Measurements from ENCODE around the gene BMP15. TPM values are rescaled to one million over a fixed set of nuclear protein-coding genes. Genes with fewer than 3 reads are reported as not detected.

Gene BMP15
- total and polyA plus RNA-seq, 9 donors = 0.06 TPM; not detected in 8

GRCh38 chrX:50889582-50889981 is 21.0 kb upstream of the BMP15 start:
- H3K27me3 ChIP-seq = no peaks in the 10 kb centered on the region
- intact Hi-C loops (cut with DNase I) = no loop called here
- no peaks in the 10 kb centered on the region for H3K36me3 ChIP-seq
- H3K4me1 ChIP-seq (ENCODE audit: insufficient read depth) = no peaks in the 10 kb centered on the region
- no peak overlapping the region for H3K4me3 ChIP-seq
- no peaks in the 10 kb centered on the region for H3K9me3 ChIP-seq
- 49 to 72% (median 60%) methylated on average over 4 of the region's 4 CpGs for WGBS, 3 donors
- H3K27ac ChIP-seq = no peak overlapping the region
- no peak for TF ChIP-seq POLR2A (IDR thresholded peaks at IDR 0.05)
- no peak for DNase-seq

- TF ChIP-seq POLR2A (IDR thresholded peaks at IDR 0.05) = no peak
- no peak for TF ChIP-seq CTCF (IDR thresholded peaks at IDR 0.05)
- no peak for TF ChIP-seq EP300 (IDR thresholded peaks at IDR 0.05)
- WGBS, 3 donors = 74 to 84% (median 78%) methylated on average over 3 of the region's 3 CpGs
- no peaks in the 10 kb centered on the region for H3K4me1 ChIP-seq (ENCODE audit: insufficient read depth)
- no peaks in the 10 kb centered on the region for H3K36me3 ChIP-seq
- no peak overlapping the region for H3K27ac ChIP-seq
- intact Hi-C loops (cut with DNase I) = no loop called here
- H3K27me3 ChIP-seq = no peaks in the 10 kb centered on the region
- no peak overlapping the region for H3K4me3 ChIP-seq
- DNase-seq = no peak
- H3K9me3 ChIP-seq = no peaks in the 10 kb centered on the region
These were observed 17.5 kb upstream of the BMP15 start for GRCh38 chrX:50893047-50893446.

GRCh38 chrX:50893466-50893865 is 17.1 kb upstream of the BMP15 start:
- intact Hi-C loops (cut with DNase I) = no loop called here
- Histone ChIP-seq H3K9me3 (no peaks in the 10 kb centered on the region), H3K27ac (no peak overlapping the region), H3K4me1 (ENCODE audit: insufficient read depth) (no peaks in the 10 kb centered on the region), H3K36me3 (no peaks in the 10 kb centered on the region), H3K4me3 (no peak overlapping the region), H3K27me3 (no peaks in the 10 kb centered on the region)
- WGBS, 3 donors = 0% methylated on average over 1 of the region's 1 CpG
- no peak for DNase-seq
- TF ChIP-seq POLR2A (IDR thresholded peaks at IDR 0.05) (no peak), CTCF (IDR thresholded peaks at IDR 0.05) (no peak), EP300 (IDR thresholded peaks at IDR 0.05) (no peak)

GRCh38 chrX:50905334-50905733 is 5.2 kb upstream of the BMP15 start:
- no peaks in the 10 kb centered on the region for H3K27me3 ChIP-seq
- H3K9me3 ChIP-seq = no peaks in the 10 kb centered on the region
- 87 to 88% (median 87%) methylated on average over 17 of the region's 17 CpGs for WGBS, 3 donors
- TF ChIP-seq POLR2A (IDR thresholded peaks at IDR 0.05) (no peak), EP300 (IDR thresholded peaks at IDR 0.05) (no peak), CTCF (IDR thresholded peaks at IDR 0.05) (no peak)
- H3K27ac ChIP-seq = no peak overlapping the region
- H3K36me3 ChIP-seq = no peaks in the 10 kb centered on the region
- no peak overlapping the region for H3K4me3 ChIP-seq
- intact Hi-C loops (cut with DNase I) = no loop called here
- DNase-seq = no peak
- no peaks in the 10 kb centered on the region for H3K4me1 ChIP-seq (ENCODE audit: insufficient read depth)

- Histone ChIP-seq H3K4me3 (no peak overlapping the region), H3K4me1 (ENCODE audit: insufficient read depth) (no peaks in the 10 kb centered on the region), H3K36me3 (no peaks in the 10 kb centered on the region), H3K27ac (no peak overlapping the region), H3K27me3 (no peaks in the 10 kb centered on the region), H3K9me3 (no peaks in the 10 kb centered on the region)
- DNase-seq = no peak
- TF ChIP-seq POLR2A (IDR thresholded peaks at IDR 0.05) (no peak), CTCF (IDR thresholded peaks at IDR 0.05) (no peak), EP300 (IDR thresholded peaks at IDR 0.05) (no peak)
- intact Hi-C loops (cut with DNase I) = no loop called here
These were observed 3.0 kb downstream of the BMP15 start for GRCh38 chrX:50913520-50913919.
